ENCODE measurements around the gene PAXIP1.
"Not testable (repeated sequence)": the region's sequence is repeated elsewhere in the genome, so short reads cannot be mapped to it uniquely, and the experiment has no call there.

Gene PAXIP1

GRCh38 chr7:155003092-155003375 is at the start of gene PAXIP1:
PAXIP1 (minus strand) TSS chr7:155003124; CDS start chr7:155002929, 195 bp downstream.
- no peaks in the 10 kb centered on the region for H3K9me3 ChIP-seq (replicated peaks in 1 of 11)
- peak within 1 kb of the TSS; percentile 88 to 99 (median 95) for H3K4me3 ChIP-seq
- H3K4me2 ChIP-seq, result peak within 1 kb of the TSS; percentile 70 to 97 (median 92)
- H4K20me1 ChIP-seq, result peaks cover 0 to 30% (median 19%) of the 10 kb centered on the region in 11 experiments; a peak in 16 of 22 replicates
- no peaks in the 10 kb centered on the region for H3K27me3 ChIP-seq
- peaks cover 11 to 33% (median 30%) of the 10 kb centered on the region in 11 experiments for H3K36me3 ChIP-seq
- H3K27ac ChIP-seq, result peak within 1 kb of the TSS; percentile 95 to 99 (median 99)
- peaks cover 24 to 43% (median 31%) of the 10 kb centered on the region in 10 experiments for H3K4me1 ChIP-seq
- H3K9ac ChIP-seq, result peak within 1 kb of the TSS; percentile 96 to 99 (median 98)
- TF ChIP-seq Cebpa-rat (IDR thresholded peaks at IDR 0.05), result no peak

GRCh38 chr7:155051355-155051754 is 48.4 kb upstream of the PAXIP1 start:
- Histone ChIP-seq H3K9ac (no peak overlapping the region), H3K4me2 (no peak overlapping the region), H3K9me3 (replicated peaks in 1 of 11) (no peaks in the 10 kb centered on the region), H3K27me3 (no peaks in the 10 kb centered on the region), H3K4me1 (no peaks in the 10 kb centered on the region; a peak in 1 of 20 replicates), H3K27ac (no peak overlapping the region), H4K20me1 (no peaks in the 10 kb centered on the region), H3K36me3 (no peaks in the 10 kb centered on the region), H3K4me3 (no peak overlapping the region)
- TF ChIP-seq Cebpa-rat (IDR thresholded peaks at IDR 0.05), result no peak

- H3K27ac ChIP-seq, result no peak overlapping the region
- TF ChIP-seq Cebpa-rat (IDR thresholded peaks at IDR 0.05), result no peak
- H3K27me3 ChIP-seq, result no peaks in the 10 kb centered on the region
- H3K9ac ChIP-seq, result no peak overlapping the region
- no peaks in the 10 kb centered on the region; a peak in 1 of 20 replicates for H3K4me1 ChIP-seq
- no peak overlapping the region for H3K4me3 ChIP-seq
- no peak overlapping the region for H3K4me2 ChIP-seq
- H4K20me1 ChIP-seq, result no peaks in the 10 kb centered on the region
- peaks cover 0 to 8% (median 0%) of the 10 kb centered on the region in 11 experiments; a peak in 1 of 22 replicates for H3K9me3 ChIP-seq (replicated peaks in 1 of 11)
- H3K36me3 ChIP-seq, result no peaks in the 10 kb centered on the region
Measured at GRCh38 chr7:155048006-155048405, 45.1 kb upstream of the PAXIP1 start.

- Histone ChIP-seq H4K20me1 (no peaks in the 10 kb centered on the region), H3K4me1 (no peaks in the 10 kb centered on the region; a peak in 1 of 20 replicates), H3K36me3 (no peaks in the 10 kb centered on the region), H3K4me2 (no peak overlapping the region), H3K27ac (no peak overlapping the region), H3K9ac (no peak overlapping the region), H3K4me3 (no peak overlapping the region), H3K9me3 (replicated peaks in 1 of 11) (peaks cover 0 to 11% (median 0%) of the 10 kb centered on the region in 11 experiments; a peak in 1 of 22 replicates), H3K27me3 (no peaks in the 10 kb centered on the region)
- TF ChIP-seq Cebpa-rat (IDR thresholded peaks at IDR 0.05), result no peak
Measured at GRCh38 chr7:155043756-155044155, 40.8 kb upstream of the PAXIP1 start.

- peaks cover 0 to 22% (median 0%) of the 10 kb centered on the region in 11 experiments; a peak in 5 of 22 replicates for H3K9me3 ChIP-seq (replicated peaks in 1 of 11)
- no peak overlapping the region for H3K9ac ChIP-seq
- TF ChIP-seq Cebpa-rat (IDR thresholded peaks at IDR 0.05), result no peak
- H3K4me1 ChIP-seq, result peaks cover 0 to 5% (median 0%) of the 10 kb centered on the region in 10 experiments; a peak in 1 of 20 replicates
- no peaks in the 10 kb centered on the region for H3K36me3 ChIP-seq
- H3K4me3 ChIP-seq, result no peak overlapping the region
- no peaks in the 10 kb centered on the region for H4K20me1 ChIP-seq
- no peak overlapping the region for H3K4me2 ChIP-seq
- no peaks in the 10 kb centered on the region for H3K27me3 ChIP-seq
- H3K27ac ChIP-seq, result no peak overlapping the region
Measured at GRCh38 chr7:155038335-155038734, 35.4 kb upstream of the PAXIP1 start.

GRCh38 chr7:155034495-155034894 is 31.6 kb upstream of the PAXIP1 start:
- H3K36me3 ChIP-seq, H4K20me1 ChIP-seq, H3K4me3 ChIP-seq, H3K27ac ChIP-seq, H3K9ac ChIP-seq, H3K4me2 ChIP-seq, H3K4me1 ChIP-seq, H3K27me3 ChIP-seq: not testable (repeated sequence)
- peaks cover 0 to 21% (median 4%) of the 10 kb centered on the region in 11 experiments; a peak in 11 of 22 replicates for H3K9me3 ChIP-seq (replicated peaks in 1 of 11)

- Histone ChIP-seq H3K36me3 (no peaks in the 10 kb centered on the region), H3K9me3 (replicated peaks in 1 of 11) (peaks cover 0 to 15% (median 4%) of the 10 kb centered on the region in 11 experiments; a peak in 11 of 22 replicates), H3K9ac (no peak overlapping the region), H3K27ac (no peak overlapping the region), H3K27me3 (no peaks in the 10 kb centered on the region), H3K4me3 (no peak overlapping the region), H3K4me1 (peaks cover 0 to 5% (median 0%) of the 10 kb centered on the region in 10 experiments; a peak in 1 of 20 replicates), H3K4me2 (no peak overlapping the region), H4K20me1 (no peaks in the 10 kb centered on the region)
- TF ChIP-seq Cebpa-rat (IDR thresholded peaks at IDR 0.05), result no peak
Measured at GRCh38 chr7:155032978-155033377, 30.1 kb upstream of the PAXIP1 start.

- H3K36me3 ChIP-seq, result no peaks in the 10 kb centered on the region
- no peaks in the 10 kb centered on the region for H4K20me1 ChIP-seq
- no peaks in the 10 kb centered on the region for H3K27me3 ChIP-seq
- no peak for TF ChIP-seq Cebpa-rat (IDR thresholded peaks at IDR 0.05)
- no peak overlapping the region for H3K4me3 ChIP-seq
- H3K9me3 ChIP-seq (replicated peaks in 1 of 11), result peaks cover 0 to 5% (median 0%) of the 10 kb centered on the region in 11 experiments; a peak in 6 of 22 replicates
- H3K4me1 ChIP-seq, result no peaks in the 10 kb centered on the region
- no peak overlapping the region for H3K9ac ChIP-seq
- no peak overlapping the region for H3K4me2 ChIP-seq
- H3K27ac ChIP-seq, result no peak overlapping the region
Measured at GRCh38 chr7:155027879-155028278, 25.0 kb upstream of the PAXIP1 start.

GRCh38 chr7:155021699-155022145 is 18.8 kb upstream of the PAXIP1 start:
- Histone ChIP-seq H3K27me3 (no peaks in the 10 kb centered on the region), H3K27ac (no peak overlapping the region), H3K9me3 (replicated peaks in 1 of 11) (no peaks in the 10 kb centered on the region), H3K4me3 (no peak overlapping the region), H3K4me2 (no peak overlapping the region), H3K36me3 (no peaks in the 10 kb centered on the region), H3K9ac (no peak overlapping the region), H4K20me1 (no peaks in the 10 kb centered on the region), H3K4me1 (no peaks in the 10 kb centered on the region)
- no peak for TF ChIP-seq Cebpa-rat (IDR thresholded peaks at IDR 0.05)

GRCh38 chr7:155020996-155021395 is 18.1 kb upstream of the PAXIP1 start:
- Histone ChIP-seq H3K9ac (no peak overlapping the region), H4K20me1 (no peaks in the 10 kb centered on the region), H3K36me3 (no peaks in the 10 kb centered on the region), H3K4me1 (no peaks in the 10 kb centered on the region), H3K4me2 (no peak overlapping the region), H3K4me3 (no peak overlapping the region), H3K27ac (no peak overlapping the region), H3K9me3 (replicated peaks in 1 of 11) (no peaks in the 10 kb centered on the region), H3K27me3 (no peaks in the 10 kb centered on the region)
- no peak for TF ChIP-seq Cebpa-rat (IDR thresholded peaks at IDR 0.05)

All from BLaER1 treated with 17β-estradiol and CSF1 and Interleukin-3, amounts not matched to agents 10 nM and 100 nM (cell line).